Left renal pelvis (tissue), 4 donors: ENCODE results near the gene FLG. TPM values are rescaled to one million over a fixed set of nuclear protein-coding genes. Genes with fewer than 3 reads are reported as not detected.
"Not testable (repeated sequence)": the region's sequence is repeated elsewhere in the genome, so short reads cannot be mapped to it uniquely, and the experiment has no call there.

Experiments used
- DNase-seq, 4 donors: peaks; one replicate each; pipeline ENCODE4 v3.0.0-alpha.2; 2013; ENCODE audit warnings: low read depth in 4 of 4, low spot score in 3 of 4
- polyA plus RNA-seq, 4 donors: library from polyadenylated mRNA; unstranded; fragments of 120-200 nt; gene quantifications; one replicate each; pipeline ENCODE4 v1.2.1, GENCODE V29; 2013; ENCODE audit not compliant: insufficient read length in 4 of 4

Gene FLG
- polyA plus RNA-seq, 4 donors = 2.0 to 3.0 (median 2.6) TPM

- not testable (repeated sequence) for DNase-seq
Measured at GRCh38 chr1:152303139-152303872, 21.7 kb downstream of the FLG start.

- not testable (repeated sequence) for DNase-seq
Measured at GRCh38 chr1:152256394-152256793, 68.6 kb downstream of the FLG start.

Other genes with a start within 250 kb of the FLG start
- not detected for gene TCHHL1, start 236.2 kb downstream of the FLG start, polyA plus RNA-seq
- gene TCHH, start 209.8 kb downstream of the FLG start, polyA plus RNA-seq = under 1 TPM; 0.05 to 0.14 (median 0.07) TPM
- not detected for gene RPTN, start 166.0 kb downstream of the FLG start, polyA plus RNA-seq
- gene HRNR, start 101.0 kb downstream of the FLG start, polyA plus RNA-seq = 1 to 10 TPM in 1 of 4 donors, under 1 TPM in 3; 0.13 to 1.1 (median 0.56) TPM
- under 1 TPM; 0.05 to 0.20 (median 0.15) TPM for gene FLG2, start 34.8 kb upstream of the FLG start, polyA plus RNA-seq
- gene CRNN, start 89.0 kb upstream of the FLG start, polyA plus RNA-seq = not detected
- gene LCE5A, start 185.6 kb upstream of the FLG start, polyA plus RNA-seq = not detected
- gene CRCT1, start 189.2 kb upstream of the FLG start, polyA plus RNA-seq = not detected
- not detected for gene LCE3E, start 241.5 kb upstream of the FLG start, polyA plus RNA-seq